Stimulated activated CD4-positive, alpha-beta T cell treated with anti-CD3 and anti-CD28 coated beads, Interleukin-2, amount 100 ng/mL, for 24 hours (primary cell): Measurements from ENCODE around the gene GPR21.

Experiments used
- DNase-seq, 2 donors: peaks; one replicate each; pipeline ENCODE4 v3.0.0-alpha.2; 2020

Gene GPR21

GRCh38 chr9:123034881-123035510, 1.5 kb downstream of the GPR21 start:
- no peak for DNase-seq

- DNase-seq: no peak
These were observed 2.3 kb downstream of the GPR21 start for GRCh38 chr9:123035791-123036190.

GRCh38 chr9:123036893-123037545, 3.6 kb downstream of the GPR21 start:
- no peak for DNase-seq

GRCh38 chr9:123039617-123040219, 6.3 kb downstream of the GPR21 start:
- no peak for DNase-seq

GRCh38 chr9:123040801-123041200, 7.3 kb downstream of the GPR21 start:
- no peak for DNase-seq

GRCh38 chr9:123041489-123041888, 8.0 kb downstream of the GPR21 start:
- no peak for DNase-seq

GRCh38 chr9:123043081-123043939, 9.8 kb downstream of the GPR21 start:
- no peak for DNase-seq

GRCh38 chr9:123044586-123044985, 11.1 kb downstream of the GPR21 start:
- no peak for DNase-seq

- no peak for DNase-seq
These were observed 13.1 kb downstream of the GPR21 start for GRCh38 chr9:123046406-123047195.

- no peak for DNase-seq
These were observed 15.3 kb downstream of the GPR21 start for GRCh38 chr9:123048748-123049147.

GRCh38 chr9:123049589-123050222, 16.2 kb downstream of the GPR21 start:
- no peak for DNase-seq

- no peak for DNase-seq
These were observed 19.6 kb downstream of the GPR21 start for GRCh38 chr9:123053046-123053445.

GRCh38 chr9:123053711-123054110, 20.2 kb downstream of the GPR21 start:
- DNase-seq: no peak

- no peak for DNase-seq
These were observed 25.4 kb downstream of the GPR21 start for GRCh38 chr9:123058834-123059233.

- DNase-seq: no peak
These were observed 26.2 kb downstream of the GPR21 start for GRCh38 chr9:123059472-123060220.

GRCh38 chr9:123061216-123061615, 27.7 kb downstream of the GPR21 start:
- no peak for DNase-seq

GRCh38 chr9:123062351-123063176, 29.1 kb downstream of the GPR21 start:
- DNase-seq: no peak

GRCh38 chr9:123063177-123063598, 29.7 kb downstream of the GPR21 start:
- DNase-seq: no peak

- no peak for DNase-seq
These were observed 30.4 kb downstream of the GPR21 start for GRCh38 chr9:123063896-123064295.

- no peak for DNase-seq
These were observed 31.2 kb downstream of the GPR21 start for GRCh38 chr9:123064716-123065115.
